GM18505 (cell line): ENCODE measurements around the gene MAPKAP1.

ENCODE experiments used
- ATAC-seq: cut with Tn5 transposase; IDR thresholded peaks from one replicate; pipeline ENCODE4 v1.9.1; 2021; ENCODE audit not compliant: unreplicated experiment
- POLR2A ChIP-seq: IDR thresholded peaks from 4 replicates; pipeline ENCODE4 v1.6.1; 2011; ENCODE audit warnings: borderline replicate concordance; ENCODE audit not compliant: insufficient read depth, insufficient read length; ENCODE audit errors: extremely low read depth

Gene MAPKAP1

DNA sequence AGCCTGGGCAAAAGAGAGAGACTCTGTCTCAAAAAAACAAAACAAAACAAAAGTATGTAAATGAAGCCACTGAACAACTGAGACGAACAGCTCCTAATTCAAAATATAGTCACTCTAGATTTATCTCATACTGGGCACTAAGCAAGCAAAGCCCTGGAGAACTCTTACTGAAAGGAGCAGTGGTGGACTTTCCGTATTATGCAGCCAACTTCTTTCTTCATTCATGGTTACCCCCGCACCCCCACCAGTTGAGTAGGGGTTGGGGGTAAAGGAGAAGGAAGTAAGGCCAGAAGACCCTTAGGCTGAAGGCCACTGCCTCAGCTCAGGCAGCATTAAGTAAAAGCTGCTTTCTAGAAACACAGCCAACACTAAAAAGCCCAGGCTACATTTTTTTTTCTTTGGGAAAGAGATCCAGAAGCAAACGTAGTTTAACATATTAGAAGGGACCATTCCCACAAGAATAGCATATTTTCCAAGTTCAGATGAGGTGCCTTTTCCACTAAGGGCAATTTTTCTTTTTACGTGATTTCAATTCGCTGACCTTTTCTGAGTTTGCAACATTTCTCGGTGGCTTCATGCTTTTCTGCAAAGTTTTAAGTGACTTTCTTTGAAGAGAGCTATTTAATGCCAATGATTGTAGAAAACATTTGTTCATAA, 55.3 kb downstream of the MAPKAP1 start:
- no peak for TF ChIP-seq POLR2A
- no peak for ATAC-seq

GRCh38 chr9:125650271-125650737, 56.7 kb downstream of the MAPKAP1 start:
- ATAC-seq, result peak; percentile 67
- TF ChIP-seq POLR2A, result no peak

DNA sequence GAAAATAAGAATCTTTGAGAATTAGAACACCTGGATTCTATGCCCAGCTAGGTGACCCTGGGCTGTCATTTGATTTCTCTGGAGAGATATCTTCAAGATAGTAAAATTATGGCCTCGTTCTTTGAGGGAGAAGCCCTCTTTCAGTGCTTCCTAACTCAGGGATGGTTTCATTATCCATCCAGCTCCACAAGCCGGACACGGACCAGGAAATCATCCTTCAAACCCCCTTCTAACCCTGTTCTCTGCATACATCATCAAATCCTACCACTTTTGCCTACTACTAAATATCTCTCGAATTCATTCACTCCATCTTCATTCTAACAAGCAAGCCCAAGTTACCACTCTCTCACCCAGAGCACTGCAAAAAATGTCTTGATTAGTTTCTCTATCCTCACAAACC, 57.2 kb downstream of the MAPKAP1 start:
- TF ChIP-seq POLR2A, result peak; percentile 23
- ATAC-seq, result no peak

- no peak for TF ChIP-seq POLR2A
- no peak for ATAC-seq
These were observed 57.7 kb downstream of the MAPKAP1 start for GRCh38 chr9:125649315-125649714.

GRCh38 chr9:125648294-125648693, 58.7 kb downstream of the MAPKAP1 start:
- no peak for TF ChIP-seq POLR2A
- no peak for ATAC-seq

- no peak for ATAC-seq
- no peak for TF ChIP-seq POLR2A
These were observed 60.3 kb downstream of the MAPKAP1 start for GRCh38 chr9:125646621-125647100.

DNA sequence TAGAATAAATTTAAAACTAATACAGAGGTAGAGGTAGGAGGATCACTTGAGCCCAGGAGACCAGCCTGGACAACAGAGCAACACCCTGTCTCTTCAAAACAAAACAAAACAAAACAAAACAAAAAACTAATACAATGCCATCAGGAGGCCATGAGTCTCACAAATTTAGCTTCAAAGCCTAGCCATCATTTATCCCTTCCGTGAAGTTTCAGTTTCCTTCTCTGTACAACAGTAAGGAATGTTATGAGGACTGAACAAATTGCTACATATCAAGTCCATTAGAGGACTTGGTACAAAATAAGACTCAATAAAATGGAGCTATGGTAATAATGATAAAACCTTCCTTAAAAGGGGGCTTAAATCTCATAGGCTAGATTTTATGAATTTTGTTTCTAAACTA, 60.8 kb downstream of the MAPKAP1 start:
- ATAC-seq, result no peak
- TF ChIP-seq POLR2A, result no peak

- no peak for TF ChIP-seq POLR2A
- no peak for ATAC-seq
These were observed 62.0 kb downstream of the MAPKAP1 start for GRCh38 chr9:125644819-125645507.

GRCh38 chr9:125642311-125642710, 64.7 kb downstream of the MAPKAP1 start:
- no peak for TF ChIP-seq POLR2A
- ATAC-seq, result no peak

DNA sequence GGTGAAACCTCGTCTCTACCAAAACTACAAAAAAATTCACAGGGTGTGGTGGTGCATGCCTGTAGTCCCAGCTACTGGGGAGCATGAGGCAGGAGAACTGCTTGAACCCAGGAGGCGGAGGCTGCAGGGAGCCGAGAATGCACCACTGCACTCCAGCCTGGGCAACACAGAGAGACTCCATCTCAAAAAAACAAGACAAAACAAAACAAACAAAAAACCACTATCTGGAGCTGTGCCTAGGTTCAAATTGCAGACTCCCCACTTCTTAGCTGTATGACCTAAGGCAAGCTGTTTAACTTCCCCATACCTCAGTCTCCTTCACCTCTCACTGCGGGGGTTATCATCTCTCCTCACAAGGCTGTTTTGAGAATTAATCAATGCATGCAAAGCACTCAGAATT, 68.0 kb downstream of the MAPKAP1 start:
- no peak for TF ChIP-seq POLR2A
- ATAC-seq, result no peak

DNA sequence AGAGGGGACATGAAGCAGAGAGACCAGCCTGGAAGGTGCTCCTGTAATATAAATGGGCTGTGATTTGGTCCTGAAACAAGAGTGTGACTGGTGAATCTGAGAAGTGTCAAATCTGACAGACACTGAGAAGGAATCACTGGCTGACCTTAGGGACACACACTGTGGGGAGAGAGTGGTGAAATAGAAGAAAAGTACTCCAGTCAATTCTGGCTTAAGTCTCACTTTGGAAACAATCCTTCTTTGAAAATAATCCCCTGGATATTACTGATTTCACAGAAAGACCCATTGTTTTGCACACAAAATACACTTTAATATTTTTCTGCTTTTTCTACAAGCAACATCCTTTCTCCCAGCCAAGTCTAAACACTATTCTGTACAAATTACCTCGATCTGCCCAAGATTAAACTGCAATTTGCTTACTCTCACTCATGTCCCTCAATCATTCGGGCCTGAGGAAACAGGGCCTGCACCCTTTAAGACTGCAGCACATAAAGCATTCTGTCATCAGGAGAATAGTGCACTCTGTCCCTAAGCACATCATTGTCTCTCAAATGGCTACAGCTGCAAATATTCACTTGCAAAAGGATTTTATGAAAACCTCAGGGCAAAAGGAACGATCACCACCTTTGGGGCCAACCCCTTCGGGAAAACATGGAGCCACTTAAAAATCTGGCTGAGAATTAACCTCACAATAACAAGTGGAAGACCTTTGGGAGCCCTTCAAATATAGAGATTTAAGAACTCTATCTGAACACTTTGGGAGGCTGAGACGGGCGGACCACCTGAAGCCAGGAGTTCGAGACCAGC, 68.6 kb downstream of the MAPKAP1 start:
- no peak for TF ChIP-seq POLR2A
- ATAC-seq, result no peak

DNA sequence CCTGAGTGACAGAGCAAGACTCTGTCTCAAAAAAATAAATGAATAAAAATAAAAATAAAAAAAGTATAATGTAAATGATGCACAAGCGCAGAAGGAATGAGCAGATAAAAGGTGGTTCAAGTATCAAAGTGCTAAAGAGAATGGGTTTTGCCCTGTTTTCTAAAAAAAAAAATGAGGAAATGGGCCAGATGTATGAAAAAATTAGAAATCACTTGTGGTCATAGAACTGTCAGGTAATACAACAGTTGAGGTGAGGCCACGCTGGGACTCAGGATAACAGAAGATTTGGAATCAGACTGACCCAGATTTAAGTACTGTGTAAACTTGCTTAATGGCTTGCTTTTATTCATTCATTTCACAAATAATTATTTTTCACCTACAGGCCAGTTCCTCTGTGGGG, 69.8 kb downstream of the MAPKAP1 start:
- TF ChIP-seq POLR2A, result no peak
- no peak for ATAC-seq

GRCh38 chr9:125635888-125636287, 71.1 kb downstream of the MAPKAP1 start:
- TF ChIP-seq POLR2A, result no peak
- ATAC-seq, result no peak
